Upper lobe of left lung (tissue), 6 donors: Measurements from ENCODE around the gene MT4. TPM values are rescaled to one million over a fixed set of nuclear protein-coding genes. Genes with fewer than 3 reads are reported as not detected.

Experiments used
- ATAC-seq, 2 donors: fragments of 200-7000 bp; cut with Tn5 transposase; one replicate each; pipeline ENCODE4 v1.9.1; 2022; ENCODE audit warnings: mild to moderate bottlenecking in 2 of 2, moderate library complexity in 2 of 2; ENCODE audit not compliant: low FRiP score in 2 of 2
- DNase-seq, 2 donors: peaks; one replicate each; pipeline ENCODE4 v3.0.0-alpha.2; 2019 to 2020
- H3K27ac ChIP-seq, 4 donors: fragments of 200-600 bp; sonication (generic); one replicate each; pipeline ENCODE4 v1.5.1; 2016 to 2019
- H3K27me3 ChIP-seq, 4 donors: fragments of 200-600 bp; sonication (generic); one replicate each; pipeline ENCODE4 v1.5.1; 2017 to 2019
- H3K36me3 ChIP-seq, 4 donors: fragments of 200-600 bp; sonication (generic); one replicate each; pipeline ENCODE4 v1.5.1; 2016 to 2019
- H3K4me1 ChIP-seq, 4 donors: fragments of 200-600 bp; sonication (generic); one replicate each; pipeline ENCODE4 v1.5.1; 2018 to 2019
- H3K4me3 ChIP-seq, 4 donors: fragments of 200-600 bp; sonication (generic); one replicate each; pipeline ENCODE4 v1.5.1; 2017 to 2019; ENCODE audit warnings: mild to moderate bottlenecking in 2 of 4, moderate library complexity in 1 of 4
- H3K9me3 ChIP-seq, 4 donors: fragments of 200-600 bp; sonication (generic); one replicate each; pipeline ENCODE4 v1.5.1; 2018 to 2019
- EP300 ChIP-seq, 4 donors: sonication (generic); formaldehyde crosslinking; IDR thresholded peaks; one replicate each; pipeline ENCODE4 v1.5.1; 2017; ENCODE audit warnings: antibody characterized with exemption in 4 of 4, control low read depth in 2 of 4
- POLR2A ChIP-seq, 4 donors: fragments of 450-650 bp; IDR thresholded peaks; one replicate each; pipeline ENCODE4 v1.5.1; 2016 to 2017; ENCODE audit warnings: antibody characterized with exemption in 4 of 4, mild to moderate bottlenecking in 2 of 4
- POLR2AphosphoS5 ChIP-seq, 2 donors: sonication (generic); formaldehyde crosslinking; IDR thresholded peaks; one replicate each; pipeline ENCODE4 v1.5.1; 2017; ENCODE audit warnings: antibody characterized with exemption in 2 of 2
- WGBS, 2 donors: methylation state at CpG; one replicate each; pipeline ENCODE4 v1.1.5; 2017 to 2018; 5-methylcytosine and 5-hydroxymethylcytosine counted together
- total RNA-seq, 6 donors: library from RNA; depleted of rRNA in 4 of 6; stranded (reverse); fragments of >200 nt in 4 of 6; gene quantifications; one replicate each; pipeline versions ENCODE4 v1.1.0 to v1.2.1, GENCODE V29; 2016 to 2021
- TF ChIP-seq, protein P1 (sequence below), 6 experiments: fragments of 450-650 bp in 4 of 6; fragments of 200-600 bp in 2 of 6; sonication (generic) in 2 of 6; IDR thresholded peaks; one replicate each; pipeline ENCODE4 v1.5.1; 2016 to 2019; ENCODE audit warnings: antibody characterized with exemption in 6 of 6
- donor health status: DM: no; HTN: no; CAD: no; lungs with moderate emphysema.
- donor health status: DM: no; HTN: yes; CAD: no; lungs with severe emphysema.

Gene MT4
- total RNA-seq, 6 donors from 2014 or later, result not detected

DNA sequence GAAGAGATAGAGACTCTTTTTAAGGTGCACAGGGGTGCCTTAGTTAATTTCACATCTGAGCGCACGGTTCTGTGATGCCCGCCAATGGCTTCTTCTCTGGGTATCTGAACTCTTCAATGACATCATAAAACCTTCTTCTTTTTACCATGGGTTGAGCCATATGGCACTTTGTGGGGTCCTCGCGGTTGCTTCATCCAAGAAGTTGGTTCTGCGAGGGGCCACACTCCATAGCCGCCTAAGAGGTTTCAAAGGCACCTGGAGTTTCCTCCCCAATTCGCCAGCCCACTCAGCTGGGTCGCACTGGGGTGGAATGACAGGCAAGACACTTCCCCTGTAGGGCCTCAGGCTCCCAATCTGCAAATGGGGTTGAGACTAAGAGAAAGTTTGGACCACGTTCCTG lies 10.4 kb upstream of the MT4 start:
- ATAC-seq, result no peak
- no peak overlapping the region for H3K27ac ChIP-seq
- H3K4me1 ChIP-seq, result peaks cover 3 to 11% (median 8%) of the 10 kb centered on the region in 4 donors
- DNase-seq, result no peak
- WGBS, 2 donors, result 88 to 93% methylated on average over 10 of the region's 10 CpGs
- H3K4me3 ChIP-seq, result no peak overlapping the region
- no peaks in the 10 kb centered on the region for H3K9me3 ChIP-seq
- no peaks in the 10 kb centered on the region for H3K27me3 ChIP-seq
- H3K36me3 ChIP-seq, result no peaks in the 10 kb centered on the region
- TF ChIP-seq POLR2A (IDR thresholded peaks at IDR 0.05) (no peak), EP300 (IDR thresholded peaks at IDR 0.05) (no peak), POLR2AphosphoS5 (IDR thresholded peaks at IDR 0.05) (no peak)
- TF ChIP-seq, protein P1, sequence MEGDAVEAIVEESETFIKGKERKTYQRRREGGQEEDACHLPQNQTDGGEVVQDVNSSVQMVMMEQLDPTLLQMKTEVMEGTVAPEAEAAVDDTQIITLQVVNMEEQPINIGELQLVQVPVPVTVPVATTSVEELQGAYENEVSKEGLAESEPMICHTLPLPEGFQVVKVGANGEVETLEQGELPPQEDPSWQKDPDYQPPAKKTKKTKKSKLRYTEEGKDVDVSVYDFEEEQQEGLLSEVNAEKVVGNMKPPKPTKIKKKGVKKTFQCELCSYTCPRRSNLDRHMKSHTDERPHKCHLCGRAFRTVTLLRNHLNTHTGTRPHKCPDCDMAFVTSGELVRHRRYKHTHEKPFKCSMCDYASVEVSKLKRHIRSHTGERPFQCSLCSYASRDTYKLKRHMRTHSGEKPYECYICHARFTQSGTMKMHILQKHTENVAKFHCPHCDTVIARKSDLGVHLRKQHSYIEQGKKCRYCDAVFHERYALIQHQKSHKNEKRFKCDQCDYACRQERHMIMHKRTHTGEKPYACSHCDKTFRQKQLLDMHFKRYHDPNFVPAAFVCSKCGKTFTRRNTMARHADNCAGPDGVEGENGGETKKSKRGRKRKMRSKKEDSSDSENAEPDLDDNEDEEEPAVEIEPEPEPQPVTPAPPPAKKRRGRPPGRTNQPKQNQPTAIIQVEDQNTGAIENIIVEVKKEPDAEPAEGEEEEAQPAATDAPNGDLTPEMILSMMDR (IDR thresholded peaks at IDR 0.05), result no peak

DNA sequence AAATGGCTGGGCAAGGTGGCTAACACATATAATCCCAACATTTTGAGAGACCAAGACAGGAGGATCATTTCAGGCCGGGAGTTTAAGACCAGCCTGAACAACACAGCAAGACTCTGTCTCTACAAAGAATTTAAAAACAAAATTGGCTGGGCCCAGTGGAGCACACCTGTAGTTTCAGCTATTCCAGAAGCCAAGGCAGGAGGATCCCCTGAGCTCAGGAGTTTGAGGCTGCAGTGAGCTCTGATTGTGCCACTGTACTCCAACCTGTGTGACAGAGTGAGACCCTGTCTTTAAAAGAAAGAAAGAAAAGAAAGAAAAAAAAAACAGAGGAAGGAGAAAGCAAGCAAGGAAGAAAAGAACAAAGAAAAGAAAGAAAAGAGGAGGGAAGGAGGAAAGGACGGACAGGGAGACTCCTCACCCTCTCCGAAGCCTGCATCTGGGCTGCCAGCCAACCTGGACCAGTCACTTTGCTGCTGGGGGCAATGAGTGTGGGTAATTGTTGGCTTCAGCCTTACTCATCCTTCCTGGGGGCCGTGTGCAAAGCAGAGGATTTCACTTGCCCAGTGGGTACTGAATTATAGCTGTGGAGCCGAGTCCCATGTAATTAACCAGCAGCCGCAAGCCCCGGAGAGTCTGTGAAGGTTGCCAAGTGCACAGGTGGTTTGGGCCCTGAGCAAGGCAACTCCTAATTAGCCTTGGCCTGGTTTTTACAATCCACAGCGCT lies 6.7 kb upstream of the MT4 start:
- Histone ChIP-seq H3K4me3 (no peak overlapping the region), H3K36me3 (no peaks in the 10 kb centered on the region), H3K27me3 (no peaks in the 10 kb centered on the region), H3K4me1 (no peaks in the 10 kb centered on the region), H3K9me3 (no peaks in the 10 kb centered on the region), H3K27ac (no peak overlapping the region)
- DNase-seq (no peak), ATAC-seq (no peak)
- 78 to 80% methylated on average over 7 to 8 of the region's 8 CpGs for WGBS, 2 donors
- TF ChIP-seq EP300 (IDR thresholded peaks at IDR 0.05) (no peak), POLR2AphosphoS5 (IDR thresholded peaks at IDR 0.05) (no peak), POLR2A (IDR thresholded peaks at IDR 0.05) (no peak)
- TF ChIP-seq, protein P1 (IDR thresholded peaks at IDR 0.05), result no peak

DNA sequence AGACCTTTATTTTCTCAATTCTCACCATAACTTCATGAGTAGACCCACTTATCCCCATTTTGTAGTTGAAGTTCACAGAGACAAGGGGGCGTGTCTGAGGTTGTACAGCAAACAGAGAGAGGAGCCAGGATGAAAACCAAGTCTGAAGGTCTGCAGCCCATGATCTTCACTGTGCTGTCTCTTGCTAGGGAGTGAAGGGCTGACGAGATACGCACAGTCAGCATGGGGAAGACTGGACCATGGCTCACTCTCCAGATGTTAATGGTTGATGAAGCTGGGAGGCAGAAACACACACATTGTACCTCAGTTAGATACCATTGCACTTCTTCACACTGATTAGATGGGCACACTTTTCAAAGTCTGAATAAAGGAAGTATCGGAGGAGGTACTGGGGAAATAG lies 5.8 kb upstream of the MT4 start:
- Histone ChIP-seq H3K9me3 (no peaks in the 10 kb centered on the region), H3K36me3 (no peaks in the 10 kb centered on the region), H3K27me3 (no peaks in the 10 kb centered on the region), H3K4me1 (no peaks in the 10 kb centered on the region), H3K4me3 (no peak overlapping the region), H3K27ac (no peak overlapping the region)
- WGBS, 2 donors, result 84 to 97% methylated on average over 4 of the region's 4 CpGs
- TF ChIP-seq, protein P1 (IDR thresholded peaks at IDR 0.05), result no peak
- no peak for TF ChIP-seq POLR2AphosphoS5 (IDR thresholded peaks at IDR 0.05)
- no peak for TF ChIP-seq EP300 (IDR thresholded peaks at IDR 0.05)
- no peak for TF ChIP-seq POLR2A (IDR thresholded peaks at IDR 0.05)
- DNase-seq, result no peak
- ATAC-seq, result no peak

DNA sequence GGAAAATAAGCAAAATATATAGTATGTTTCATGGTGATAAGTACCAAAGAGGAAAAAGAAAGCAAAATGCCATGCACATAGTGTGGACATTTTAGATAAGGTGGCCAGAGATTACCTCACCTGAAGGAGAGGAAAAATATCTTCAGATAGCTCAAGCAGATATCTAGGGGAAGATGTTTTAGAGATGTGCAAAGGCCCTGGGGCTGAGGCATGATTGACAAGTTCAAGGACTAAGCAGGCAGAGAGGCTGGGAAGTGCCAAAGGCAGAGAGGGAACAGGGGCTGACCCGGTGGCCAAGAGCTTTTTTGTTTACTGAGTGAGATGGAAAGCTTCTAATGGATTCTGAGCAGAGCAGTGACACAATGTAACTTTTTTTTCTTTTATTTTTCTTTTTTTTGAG lies 4.4 kb upstream of the MT4 start:
- Histone ChIP-seq H3K9me3 (no peaks in the 10 kb centered on the region), H3K27ac (no peak overlapping the region), H3K4me1 (no peaks in the 10 kb centered on the region), H3K36me3 (no peaks in the 10 kb centered on the region), H3K4me3 (no peak overlapping the region), H3K27me3 (no peaks in the 10 kb centered on the region)
- TF ChIP-seq POLR2A (IDR thresholded peaks at IDR 0.05), result no peak
- TF ChIP-seq POLR2AphosphoS5 (IDR thresholded peaks at IDR 0.05), result no peak
- TF ChIP-seq, protein P1 (IDR thresholded peaks at IDR 0.05), result no peak
- no peak for TF ChIP-seq EP300 (IDR thresholded peaks at IDR 0.05)
- no peak for DNase-seq
- WGBS, 2 donors, result 46 to 60% methylated on average over 1 of the region's 1 CpG
- ATAC-seq, result no peak

DNA sequence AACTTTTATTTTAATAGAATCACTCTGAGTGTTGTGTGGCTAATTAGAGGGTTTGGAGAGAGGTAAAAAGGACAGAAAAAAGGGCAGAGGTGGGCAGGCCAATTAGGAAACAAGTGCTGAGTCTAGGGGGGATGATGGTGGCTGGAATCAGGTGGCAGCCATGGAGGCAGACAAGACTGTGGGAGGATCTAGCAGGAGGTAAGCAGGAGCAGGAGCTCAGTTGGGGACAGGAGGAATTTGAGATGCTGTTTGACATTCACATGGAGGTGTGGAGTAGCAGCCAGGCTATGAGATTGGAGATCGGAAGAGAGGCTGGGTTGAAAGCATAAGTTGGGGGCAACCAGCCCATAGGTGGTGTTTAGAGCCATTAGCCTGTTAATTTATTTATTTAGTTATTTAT lies 3.7 kb upstream of the MT4 start:
- no peaks in the 10 kb centered on the region for H3K4me1 ChIP-seq
- H3K27me3 ChIP-seq, result no peaks in the 10 kb centered on the region
- H3K4me3 ChIP-seq, result no peak overlapping the region
- no peak for DNase-seq
- H3K27ac ChIP-seq, result no peak overlapping the region
- 74 to 80% methylated on average over 1 of the region's 1 CpG for WGBS, 2 donors
- TF ChIP-seq POLR2A (IDR thresholded peaks at IDR 0.05), result no peak
- TF ChIP-seq, protein P1 (IDR thresholded peaks at IDR 0.05), result no peak
- no peak for TF ChIP-seq POLR2AphosphoS5 (IDR thresholded peaks at IDR 0.05)
- TF ChIP-seq EP300 (IDR thresholded peaks at IDR 0.05), result no peak
- ATAC-seq, result no peak
- H3K9me3 ChIP-seq, result no peaks in the 10 kb centered on the region
- no peaks in the 10 kb centered on the region for H3K36me3 ChIP-seq
